OCI-LY1 (cell line): ENCODE measurements around the gene HYDIN.
"Not testable (repeated sequence)": the region's sequence is repeated elsewhere in the genome, so short reads cannot be mapped to it uniquely, and the experiment has no call there.

ENCODE experiments used
- H2AFZ ChIP-seq: fragments of 200-600 bp; sonication (generic), shearing (Covaris generic); 2 replicates; pipeline ENCODE4 v1.6.0; 2014; ENCODE audit warnings: antibody characterized with exemption, mild to moderate bottlenecking, low read length
- H3F3A ChIP-seq: fragments of 200-600 bp; sonication (generic), shearing (Covaris generic); 2 replicates; pipeline ENCODE4 v1.6.0; 2014; ENCODE audit warnings: mild to moderate bottlenecking, antibody characterized with exemption, low read length, moderate library complexity; ENCODE audit not compliant: insufficient read depth
- H3K27ac ChIP-seq: fragments of 200-600 bp; sonication (generic); 2 replicates; pipeline ENCODE4 v1.5.1; 2014; ENCODE audit warnings: low read length, mixed run types, mild to moderate bottlenecking, low read depth; ENCODE audit not compliant: poor library complexity, severe bottlenecking
- H3K27me3 ChIP-seq: fragments of 200-600 bp; sonication (generic); 2 replicates; pipeline ENCODE4 v1.6.0; 2014; ENCODE audit warnings: antibody characterized with exemption, mild to moderate bottlenecking, low read length, moderate library complexity; ENCODE audit not compliant: insufficient read depth
- H3K36me3 ChIP-seq: fragments of 200-600 bp; sonication (generic); 2 replicates; pipeline ENCODE4 v1.6.1; 2014; ENCODE audit warnings: mild to moderate bottlenecking, antibody characterized with exemption, low read length, moderate library complexity, mixed read lengths; ENCODE audit not compliant: insufficient read depth
- H3K4me1 ChIP-seq: fragments of 200-600 bp; sonication (generic); 2 replicates; pipeline ENCODE4 v1.5.1; 2014; ENCODE audit warnings: mild to moderate bottlenecking, low read length, moderate library complexity; ENCODE audit not compliant: insufficient read depth, severe bottlenecking
- H3K4me2 ChIP-seq: fragments of 200-600 bp; sonication (generic), shearing (Covaris generic); 2 replicates; pipeline ENCODE4 v1.6.1; 2014; ENCODE audit warnings: low read length
- H3K4me3 ChIP-seq: fragments of 200-600 bp; sonication (generic); 2 replicates; pipeline ENCODE4 v1.5.1; 2014; ENCODE audit warnings: low read length, low read depth, mild to moderate bottlenecking, mixed read lengths; ENCODE audit not compliant: poor library complexity, severe bottlenecking
- H3K79me2 ChIP-seq: fragments of 200-600 bp; shearing (Covaris generic); 2 replicates; pipeline ENCODE4 v1.6.1; 2016; ENCODE audit warnings: mixed run types, low read length, mixed read lengths; ENCODE audit not compliant: insufficient read depth
- H3K9ac ChIP-seq: fragments of 200-600 bp; sonication (generic), shearing (Covaris generic); 2 replicates; pipeline ENCODE4 v1.6.1; 2014; ENCODE audit warnings: mild to moderate bottlenecking, low read length, mixed read lengths
- H3K9me2 ChIP-seq: fragments of 200-600 bp; sonication (generic), shearing (Covaris generic); 2 replicates; pipeline ENCODE4 v1.6.1; 2014; ENCODE audit warnings: low read depth, mild to moderate bottlenecking, low read length, mixed read lengths
- H3K9me3 ChIP-seq: fragments of 200-600 bp; shearing (Covaris generic); 2 replicates; pipeline ENCODE4 v1.6.1; 2014; ENCODE audit warnings: low read length, mixed read lengths
- H4K20me1 ChIP-seq: fragments of 200-600 bp; sonication (generic), shearing (Covaris generic); 2 replicates; pipeline ENCODE4 v1.6.0; 2016; ENCODE audit warnings: mild to moderate bottlenecking, low read length; ENCODE audit not compliant: insufficient read depth
- EZH2 ChIP-seq: fragments of 200-600 bp; sonication (generic), shearing (Covaris generic); IDR thresholded peaks from 2 replicates; pipeline ENCODE4 v1.8.0; 2017; ENCODE audit warnings: borderline replicate concordance, mixed run types, mild to moderate bottlenecking, antibody characterized with exemption, low read length, moderate library complexity, mixed read lengths
- TF ChIP-seq, protein P1 (sequence below): fragments of 200-600 bp; sonication (generic), shearing (Covaris generic); IDR thresholded peaks from 2 replicates; pipeline ENCODE4 v1.5.1; 2017; ENCODE audit warnings: mild to moderate bottlenecking, antibody characterized with exemption, low read length, moderate library complexity, mixed read lengths

Gene HYDIN

DNA sequence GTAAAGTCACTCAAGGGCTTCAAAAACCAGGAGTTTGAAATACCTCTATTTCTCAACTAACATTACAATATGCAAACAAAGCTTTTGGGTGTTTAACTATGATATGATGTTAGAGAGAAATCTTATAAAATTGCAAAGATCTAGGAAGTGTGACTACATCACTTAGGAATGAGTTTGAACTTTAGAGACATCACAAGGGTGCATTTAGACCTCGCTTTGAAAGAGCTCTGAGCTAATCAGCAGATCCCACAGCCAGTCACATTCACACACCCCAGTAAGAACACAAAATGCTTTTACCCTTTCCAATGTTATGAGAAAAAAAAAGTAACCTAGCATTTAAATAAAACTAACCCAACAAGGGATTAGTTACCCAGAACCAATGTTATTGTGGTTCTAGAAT is 45.2 kb downstream of the HYDIN start:
- Histone ChIP-seq H3K79me2 (no peaks in the 10 kb centered on the region), H3K27me3 (no peaks in the 10 kb centered on the region), H3K4me3 (no peak overlapping the region), H3K4me1 (no peaks in the 10 kb centered on the region), H3K9ac (no peak overlapping the region), H3K27ac (no peak overlapping the region), H3K9me2 (no peaks in the 10 kb centered on the region), H2AFZ (no peak overlapping the region), H3K9me3 (no peaks in the 10 kb centered on the region), H3K36me3 (no peaks in the 10 kb centered on the region), H4K20me1 (no peaks in the 10 kb centered on the region), H3K4me2 (no peak overlapping the region), H3F3A (no peaks in the 10 kb centered on the region)
- no peak for TF ChIP-seq EZH2
- TF ChIP-seq, protein P1, sequence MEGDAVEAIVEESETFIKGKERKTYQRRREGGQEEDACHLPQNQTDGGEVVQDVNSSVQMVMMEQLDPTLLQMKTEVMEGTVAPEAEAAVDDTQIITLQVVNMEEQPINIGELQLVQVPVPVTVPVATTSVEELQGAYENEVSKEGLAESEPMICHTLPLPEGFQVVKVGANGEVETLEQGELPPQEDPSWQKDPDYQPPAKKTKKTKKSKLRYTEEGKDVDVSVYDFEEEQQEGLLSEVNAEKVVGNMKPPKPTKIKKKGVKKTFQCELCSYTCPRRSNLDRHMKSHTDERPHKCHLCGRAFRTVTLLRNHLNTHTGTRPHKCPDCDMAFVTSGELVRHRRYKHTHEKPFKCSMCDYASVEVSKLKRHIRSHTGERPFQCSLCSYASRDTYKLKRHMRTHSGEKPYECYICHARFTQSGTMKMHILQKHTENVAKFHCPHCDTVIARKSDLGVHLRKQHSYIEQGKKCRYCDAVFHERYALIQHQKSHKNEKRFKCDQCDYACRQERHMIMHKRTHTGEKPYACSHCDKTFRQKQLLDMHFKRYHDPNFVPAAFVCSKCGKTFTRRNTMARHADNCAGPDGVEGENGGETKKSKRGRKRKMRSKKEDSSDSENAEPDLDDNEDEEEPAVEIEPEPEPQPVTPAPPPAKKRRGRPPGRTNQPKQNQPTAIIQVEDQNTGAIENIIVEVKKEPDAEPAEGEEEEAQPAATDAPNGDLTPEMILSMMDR, result no peak

DNA sequence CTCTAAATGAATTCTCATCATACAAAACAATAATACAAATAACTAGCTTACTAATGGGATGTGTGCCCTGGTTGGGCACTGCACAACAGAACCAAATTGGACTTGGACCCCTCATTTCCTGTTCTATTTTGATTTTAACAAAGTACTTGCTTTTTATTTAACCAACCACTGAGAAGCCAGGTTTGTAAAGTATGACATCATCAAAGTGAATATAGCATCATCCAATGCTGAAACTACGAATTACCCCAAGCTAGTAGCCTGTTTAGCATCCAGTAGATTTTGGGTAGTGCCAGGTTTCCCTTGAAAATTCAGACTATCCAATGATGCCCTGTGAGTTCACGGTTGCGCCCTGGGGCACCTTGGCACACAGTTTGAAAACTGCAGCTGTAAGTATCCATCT is 51.0 kb downstream of the HYDIN start:
- Histone ChIP-seq H3K9me2 (no peaks in the 10 kb centered on the region), H3K4me1 (no peaks in the 10 kb centered on the region), H3K9me3 (no peaks in the 10 kb centered on the region), H3K79me2 (no peaks in the 10 kb centered on the region), H3K36me3 (no peaks in the 10 kb centered on the region), H3K27me3 (no peaks in the 10 kb centered on the region), H3F3A (no peaks in the 10 kb centered on the region), H3K9ac (no peak overlapping the region), H2AFZ (no peak overlapping the region), H3K4me2 (no peak overlapping the region), H4K20me1 (no peaks in the 10 kb centered on the region), H3K4me3 (no peak overlapping the region), H3K27ac (no peak overlapping the region)
- TF ChIP-seq EZH2, result no peak
- TF ChIP-seq, protein P1, result no peak

DNA sequence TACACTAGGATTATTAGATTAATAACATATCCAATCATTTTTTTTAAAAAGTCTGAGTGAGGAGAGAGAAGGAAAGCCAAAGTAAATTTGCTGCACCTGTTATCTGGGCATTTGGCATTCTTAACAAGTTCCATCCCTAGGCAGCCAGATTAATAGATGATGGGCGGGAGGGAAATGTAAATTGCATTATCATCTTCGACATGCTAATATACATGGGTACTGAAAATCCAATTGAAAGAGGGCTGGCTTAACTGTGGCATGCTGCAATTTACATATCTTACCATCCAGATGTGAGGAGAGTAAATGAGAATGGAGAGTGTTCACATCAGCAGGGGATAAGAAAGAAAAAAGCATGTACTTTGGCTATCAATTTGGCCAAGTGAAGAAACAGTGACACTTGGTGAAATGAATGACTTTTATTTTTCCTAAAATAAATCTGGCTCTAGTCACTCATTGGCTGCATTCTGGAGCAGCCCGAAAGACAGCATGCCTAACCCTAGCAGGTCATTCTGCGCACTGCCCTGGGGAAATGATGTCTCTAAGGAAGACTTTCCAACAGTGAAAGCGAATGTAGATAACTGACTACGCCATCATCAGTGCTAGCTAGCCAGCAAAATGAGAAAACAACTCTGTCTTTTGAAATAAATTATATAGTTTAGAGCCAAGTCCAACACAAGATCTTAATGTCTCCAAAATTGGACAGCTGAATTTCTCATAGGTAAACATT is 57.9 kb downstream of the HYDIN start:
- no peaks in the 10 kb centered on the region for H3K36me3 ChIP-seq
- TF ChIP-seq, protein P1, result no peak
- TF ChIP-seq EZH2, result no peak

DNA sequence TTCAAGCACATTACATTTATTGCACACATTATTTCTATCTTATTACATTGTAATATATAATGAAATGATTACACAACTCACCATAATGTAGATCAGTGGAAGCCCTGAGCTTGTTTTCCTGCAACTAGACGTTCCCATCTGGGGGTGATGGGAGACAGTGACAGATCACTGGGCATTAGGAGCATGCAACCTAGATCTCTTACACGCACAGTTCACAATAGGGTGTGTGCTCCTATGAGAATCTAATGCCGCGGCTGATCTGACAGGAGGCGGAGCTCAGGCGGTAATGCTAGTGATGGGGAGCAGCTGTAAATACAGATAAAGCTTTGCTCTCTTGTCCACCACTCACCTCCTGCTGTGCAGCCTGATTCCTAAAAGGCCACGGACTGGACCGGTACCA is 69.5 kb downstream of the HYDIN start:
- not testable (repeated sequence) for H3K4me3 ChIP-seq, H3K79me2 ChIP-seq, H3F3A ChIP-seq, H3K36me3 ChIP-seq, H2AFZ ChIP-seq, H3K4me2 ChIP-seq, H3K27me3 ChIP-seq, H3K9ac ChIP-seq, H3K9me2 ChIP-seq, H3K4me1 ChIP-seq, H3K27ac ChIP-seq, H4K20me1 ChIP-seq, H3K9me3 ChIP-seq

More for the DNA sequence above, 57.9 kb downstream of the HYDIN start:
- Histone ChIP-seq H3K4me1 (no peaks in the 10 kb centered on the region), H4K20me1 (no peaks in the 10 kb centered on the region), H3K9me2 (no peaks in the 10 kb centered on the region), H3K79me2 (no peaks in the 10 kb centered on the region), H2AFZ (no peak overlapping the region), H3K4me3 (no peak overlapping the region), H3K9me3 (no peaks in the 10 kb centered on the region), H3F3A (no peaks in the 10 kb centered on the region), H3K27me3 (no peaks in the 10 kb centered on the region), H3K4me2 (no peak overlapping the region), H3K27ac (no peak overlapping the region), H3K9ac (no peak overlapping the region)

DNA sequence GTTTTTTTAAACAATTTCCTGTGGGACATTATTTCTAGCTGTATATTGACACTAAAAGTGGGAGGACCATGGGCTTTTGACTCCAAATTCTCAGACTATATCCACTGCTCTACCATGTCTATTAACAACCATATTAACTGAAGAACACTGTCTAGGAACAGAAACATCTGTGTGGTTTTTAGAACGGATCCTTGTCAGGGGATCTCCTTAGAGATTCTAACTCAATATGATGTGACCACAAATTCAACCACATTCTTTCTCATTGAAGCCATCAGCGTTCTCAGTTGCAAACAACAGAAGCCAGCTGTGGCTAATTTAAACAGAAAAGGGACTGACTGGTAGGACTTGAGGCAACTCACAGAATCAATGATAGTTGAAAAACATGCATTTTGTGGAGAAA is 73.2 kb downstream of the HYDIN start:
- not testable (repeated sequence) for H3K36me3 ChIP-seq, H3K4me2 ChIP-seq, H3K9me3 ChIP-seq, H3K4me3 ChIP-seq, H2AFZ ChIP-seq, H3K27ac ChIP-seq, H3K4me1 ChIP-seq, H3F3A ChIP-seq, H3K79me2 ChIP-seq, H3K9ac ChIP-seq, H4K20me1 ChIP-seq, H3K27me3 ChIP-seq, H3K9me2 ChIP-seq
